Gastroesophageal sphincter (tissue), 4 donors: ENCODE data around the gene TXNL1. TPM values are rescaled to one million over a fixed set of nuclear protein-coding genes. Genes with fewer than 3 reads are reported as not detected.

Experiments used
- ATAC-seq: fragments of 150-250 bp; one replicate; pipeline ENCODE4 v1.9.1; 2016; ENCODE audit warnings: mild to moderate bottlenecking, moderate library complexity
- H3K27ac ChIP-seq, 4 donors: fragments of 200-600 bp; sonication (generic) in 3 of 4; 1 replicate in 3 of 4; 2 replicates in 1 of 4; pipeline ENCODE4 v1.5.1; 2016 to 2019
- H3K27me3 ChIP-seq: fragments of 200-600 bp; sonication (generic); one replicate; pipeline ENCODE4 v1.5.1; 2019
- H3K36me3 ChIP-seq, 2 donors: fragments of 200-600 bp; sonication (generic); one replicate each; pipeline ENCODE4 v1.5.1; 2019; ENCODE audit warnings: control low read depth in 1 of 2
- H3K4me1 ChIP-seq, 3 donors: fragments of 200-600 bp; sonication (generic); 1 replicate in 2 of 3; 2 replicates in 1 of 3; pipeline ENCODE4 v1.5.1; 2016 to 2019; ENCODE audit warnings: control low read depth in 2 of 3
- H3K4me3 ChIP-seq, 2 donors: fragments of 200-600 bp; sonication (generic); one replicate each; pipeline ENCODE4 v1.5.1; 2019; ENCODE audit warnings: mild to moderate bottlenecking in 1 of 2, moderate library complexity in 1 of 2
- H3K9me3 ChIP-seq, 3 donors: fragments of 200-600 bp; sonication (generic); one replicate each; pipeline ENCODE4 v1.5.1; 2017 to 2019; ENCODE audit warnings: control low read depth in 2 of 3
- CTCF ChIP-seq, 4 experiments: fragments of 200-600 bp in 2 of 4; fragments of 450-650 bp in 2 of 4; sonication (generic) in 1 of 4; IDR thresholded peaks; one replicate each; pipeline ENCODE4 v1.5.1; 2017 to 2019; ENCODE audit warnings: antibody characterized with exemption in 4 of 4, mild to moderate bottlenecking in 2 of 4, moderate library complexity in 2 of 4
- EP300 ChIP-seq: sonication (generic); formaldehyde crosslinking; IDR thresholded peaks from one replicate; pipeline ENCODE4 v1.6.1; 2017; ENCODE audit warnings: antibody characterized with exemption, mild to moderate bottlenecking
- POLR2A ChIP-seq, 2 donors: fragments of 450-650 bp; IDR thresholded peaks; one replicate each; pipeline ENCODE4 v1.6.1; 2017; ENCODE audit warnings: antibody characterized with exemption in 2 of 2, mild to moderate bottlenecking in 2 of 2, moderate library complexity in 1 of 2
- POLR2AphosphoS5 ChIP-seq: sonication (generic); formaldehyde crosslinking; IDR thresholded peaks from one replicate; pipeline ENCODE4 v1.6.1; 2017; ENCODE audit warnings: antibody characterized with exemption
- WGBS, 2 donors: methylation state at CpG; one replicate each; pipeline ENCODE4 v1.1.5; 2018; ENCODE audit warnings: low coverage in 1 of 2; 5-methylcytosine and 5-hydroxymethylcytosine counted together
- total RNA-seq, 4 donors: library from RNA; depleted of rRNA; stranded (reverse); fragments of >200 nt; gene quantifications; one replicate each; pipeline ENCODE4 v1.1.0, GENCODE V29; 2016

TXNL1 gene
- total RNA-seq, 4 donors from 2014 or later, result 43.6 to 53.0 (median 47.7) TPM

GRCh38 chr18:56632070-56633022 is 6.0 kb downstream of the TXNL1 start:
- no peak for TF ChIP-seq POLR2A (IDR thresholded peaks at IDR 0.05)
- TF ChIP-seq POLR2AphosphoS5, result no peak
- no peak for TF ChIP-seq EP300
- TF ChIP-seq CTCF (IDR thresholded peaks at IDR 0.05), result no peak
- Histone ChIP-seq H3K27me3 (no peaks in the 10 kb centered on the region), H3K4me1 (peaks cover 2 to 90% (median 7%) of the 10 kb centered on the region in 3 donors), H3K9me3 (no peaks in the 10 kb centered on the region), H3K36me3 (peaks cover 0 to 3% of the 10 kb centered on the region in 2 donors), H3K4me3 (no peak overlapping the region), H3K27ac (no peak overlapping the region)
- WGBS, 2 donors, result 74 to 87% methylated on average over 7 of the region's 7 CpGs
- no peak for ATAC-seq

- no peak for ATAC-seq
- H3K4me3 ChIP-seq, result no peak overlapping the region
- peaks cover 0 to 27% of the 10 kb centered on the region in 2 donors for H3K36me3 ChIP-seq
- H3K27ac ChIP-seq, result no peak overlapping the region
- peaks cover 0 to 79% (median 5%) of the 10 kb centered on the region in 3 donors for H3K4me1 ChIP-seq
- WGBS, 2 donors, result 74 to 78% methylated on average over 2 of the region's 2 CpGs
- H3K9me3 ChIP-seq, result no peaks in the 10 kb centered on the region
- TF ChIP-seq POLR2AphosphoS5 (no peak), CTCF (IDR thresholded peaks at IDR 0.05) (no peak), EP300 (no peak), POLR2A (IDR thresholded peaks at IDR 0.05) (no peak)
- H3K27me3 ChIP-seq, result no peaks in the 10 kb centered on the region
Observed at GRCh38 chr18:56627991-56628390, 10.4 kb downstream of the TXNL1 start.

GRCh38 chr18:56615738-56616520 is 22.5 kb downstream of the TXNL1 start:
- TF ChIP-seq POLR2AphosphoS5 (no peak), CTCF (IDR thresholded peaks at IDR 0.05) (no peak), POLR2A (IDR thresholded peaks at IDR 0.05) (no peak), EP300 (no peak)
- no peak for ATAC-seq
- Histone ChIP-seq H3K27me3 (no peaks in the 10 kb centered on the region), H3K4me3 (no peak overlapping the region), H3K36me3 (peaks cover 15 to 90% of the 10 kb centered on the region in 2 donors), H3K27ac (no peak overlapping the region), H3K9me3 (no peaks in the 10 kb centered on the region), H3K4me1 (no peaks in the 10 kb centered on the region)
- 68 to 83% methylated on average over 4 to 6 of the region's 7 CpGs for WGBS, 2 donors

GRCh38 chr18:56606618-56607017 is 31.8 kb downstream of the TXNL1 start:
- H3K4me3 ChIP-seq, result no peak overlapping the region
- no peaks in the 10 kb centered on the region for H3K27me3 ChIP-seq
- no peaks in the 10 kb centered on the region for H3K9me3 ChIP-seq
- no peak for TF ChIP-seq EP300
- no peak for TF ChIP-seq CTCF (IDR thresholded peaks at IDR 0.05)
- TF ChIP-seq POLR2AphosphoS5, result no peak
- TF ChIP-seq POLR2A (IDR thresholded peaks at IDR 0.05), result no peak
- no peak for ATAC-seq
- H3K36me3 ChIP-seq, result peaks cover 0 to 83% of the 10 kb centered on the region in 2 donors
- 100% methylated on average over 1 of the region's 2 CpGs for WGBS, 2 donors
- peaks cover 0 to 6% (median 0%) of the 10 kb centered on the region in 3 donors for H3K4me1 ChIP-seq
- no peak overlapping the region for H3K27ac ChIP-seq
